ENCODE data around the gene TWF1. TPM values are rescaled to one million over a fixed set of nuclear protein-coding genes. Genes with fewer than 3 reads are reported as not detected.

TWF1 gene
- total and polyA plus RNA-seq, 9 of the 15 experiments (the other 6 are each of a cell fraction or from before 2014, with no cell fraction given), result 10.3 to 29.4 (median 23.4) TPM

- TF ChIP-seq ELK3 (CRISPR knock-in tag; IDR thresholded peaks at IDR 0.05) (no peak), ZNF324 (CRISPR knock-in tag; IDR thresholded peaks at IDR 0.05) (no peak), MEF2A (IDR thresholded peaks at IDR 0.05; ENCODE audit: control insufficient read depth, low read depth, low read length) (peak; percentile 62; the same call in 1 of the 2 replicates), SMC3 (conservative IDR thresholded peaks at IDR 0.05; ENCODE audit: insufficient read depth, low read depth, low read length) (no peak), MTF1 (CRISPR knock-in tag; IDR thresholded peaks at IDR 0.05; ENCODE audit: borderline replicate concordance) (no peak), ZNF449 (CRISPR knock-in tag; IDR thresholded peaks at IDR 0.05) (no peak), PTBP1 (IDR thresholded peaks at IDR 0.05; ENCODE audit: low read depth, low read length) (no peak), ZNF77 (CRISPR knock-in tag; IDR thresholded peaks at IDR 0.05) (no peak), E2F1 (CRISPR knock-in tag; IDR thresholded peaks at IDR 0.05) (no peak), BRD9 (IDR thresholded peaks at IDR 0.05; ENCODE audit: low read depth, partially characterized antibody) (no peak), BRF1 (IDR thresholded peaks at IDR 0.05; ENCODE audit: borderline replicate concordance, extremely low read depth, insufficient read length) (no peak), SMARCA5 (IDR thresholded peaks at IDR 0.05) (no peak), NELFE (IDR thresholded peaks at IDR 0.05; ENCODE audit: insufficient read depth, insufficient read length) (no peak), ZNF217 (CRISPR knock-in tag; IDR thresholded peaks at IDR 0.05) (no peak), FIP1L1 (IDR thresholded peaks at IDR 0.05; ENCODE audit: low read depth, low read length, poor library complexity, severe bottlenecking) (peak; percentile 51), ZNF316 (IDR thresholded peaks at IDR 0.05) (no peak), MTA2 (IDR thresholded peaks at IDR 0.05; ENCODE audit: low read depth) (no peak), ZNF696 (CRISPR knock-in tag; conservative IDR thresholded peaks at IDR 0.05) (no peak), FOXM1 (IDR thresholded peaks at IDR 0.05; ENCODE audit: low read depth) (no peak), FOXM1 (CRISPR knock-in tag; IDR thresholded peaks at IDR 0.05; ENCODE audit: low read depth) (no peak), KLF10 (CRISPR knock-in tag; IDR thresholded peaks at IDR 0.05) (no peak), SNAPC5 (CRISPR knock-in tag; IDR thresholded peaks at IDR 0.05) (no peak), ZNF124 (CRISPR knock-in tag; IDR thresholded peaks at IDR 0.05) (no peak), PCBP2 (IDR thresholded peaks at IDR 0.05; ENCODE audit: low read depth, low read length, poor library complexity, severe bottlenecking) (no peak), RFX7 (CRISPR knock-in tag; IDR thresholded peaks at IDR 0.05) (no peak), ZNF507 (tag; conservative IDR thresholded peaks at IDR 0.05) (no peak), ZNF764 (CRISPR knock-in tag; IDR thresholded peaks at IDR 0.05; ENCODE audit: low read depth) (no peak), SETDB1 (IDR thresholded peaks at IDR 0.05; ENCODE audit: low read length) (no peak)
Measured at GRCh38 chr12:43835656-43836474, 29.7 kb upstream of the TWF1 start, which contains the start of gene TMEM117 (continued).
